GM21367 (cell line): ENCODE measurements around the gene SWT1.
"Not testable (repeated sequence)": the region's sequence is repeated elsewhere in the genome, so short reads cannot be mapped to it uniquely, and the experiment has no call there.

Experiments
- ATAC-seq: cut with Tn5 transposase; IDR thresholded peaks from one replicate; pipeline ENCODE4 v1.9.1; 2021; ENCODE audit not compliant: unreplicated experiment

The SWT1 gene

DNA sequence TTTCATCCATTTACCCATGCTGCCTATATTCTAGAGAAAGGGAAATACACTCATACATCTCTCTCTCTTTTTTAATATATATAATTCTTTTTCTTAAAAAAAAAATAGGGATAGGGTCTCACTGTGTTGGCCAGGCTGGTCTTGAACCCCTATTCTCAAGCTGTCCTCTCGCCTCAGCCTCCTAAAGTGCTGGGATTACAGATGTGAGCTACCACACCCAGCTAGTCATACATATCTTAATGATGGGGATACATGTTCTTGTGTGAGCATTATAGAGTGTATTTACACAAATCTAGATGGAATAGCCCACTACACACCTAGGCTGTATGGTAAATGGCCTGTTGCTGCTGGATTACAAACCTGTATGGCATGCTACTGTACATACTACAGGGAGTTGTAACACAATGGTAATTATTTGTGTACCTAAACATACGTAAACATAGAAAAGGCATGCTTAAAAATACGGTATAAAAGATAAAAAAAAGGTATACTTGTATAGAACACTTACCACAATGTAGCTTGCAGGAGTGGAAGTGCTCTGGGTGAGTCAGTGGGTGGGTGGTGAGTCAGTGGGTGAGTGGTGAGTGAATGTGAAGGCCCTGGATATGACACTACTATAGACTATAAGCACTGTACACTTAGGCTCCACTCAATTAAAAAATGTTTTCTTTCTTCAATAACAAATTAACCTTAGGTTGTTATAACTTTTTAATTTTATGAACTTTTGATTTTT lies 87.2 kb downstream of the SWT1 start:
- no peak for ATAC-seq

DNA sequence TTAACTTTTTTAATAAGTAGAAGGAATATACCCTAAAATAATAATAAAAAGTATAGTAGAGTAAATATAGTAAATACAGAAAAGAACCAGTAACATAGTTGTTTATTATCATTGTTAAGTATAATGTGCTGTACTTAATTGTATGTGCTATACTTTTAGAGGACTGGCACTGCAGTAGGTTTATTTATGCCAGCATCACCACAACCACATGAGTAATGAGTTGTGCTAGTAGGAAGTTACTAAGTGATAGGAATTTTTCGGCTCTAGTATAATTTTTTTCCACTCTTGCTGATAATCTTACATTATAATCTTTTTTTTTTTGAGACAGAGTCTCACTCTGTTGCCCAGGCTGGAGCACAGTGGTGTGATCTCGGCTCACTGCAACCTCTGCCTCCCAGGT lies 88.5 kb downstream of the SWT1 start:
- ATAC-seq: no peak

DNA sequence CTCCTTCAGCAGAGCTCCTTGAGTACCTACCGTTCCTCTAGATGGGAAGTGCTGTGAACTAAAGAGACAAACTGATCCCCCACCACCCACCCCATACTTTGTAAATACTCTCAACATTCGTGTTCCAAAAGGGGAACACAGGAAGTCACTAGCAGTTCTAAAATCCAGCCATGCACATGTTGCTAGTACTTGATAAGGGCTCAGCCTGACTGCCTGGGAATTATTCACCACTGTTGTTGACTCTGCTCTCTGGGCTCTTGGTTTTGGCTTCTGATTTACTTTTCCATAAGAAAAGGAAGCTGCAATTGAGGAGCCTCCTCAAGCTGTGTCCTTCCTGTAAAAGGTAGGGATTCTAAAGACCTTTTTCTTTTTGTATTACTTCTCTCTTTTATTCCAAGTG lies 92.6 kb downstream of the SWT1 start:
- no peak for ATAC-seq

DNA sequence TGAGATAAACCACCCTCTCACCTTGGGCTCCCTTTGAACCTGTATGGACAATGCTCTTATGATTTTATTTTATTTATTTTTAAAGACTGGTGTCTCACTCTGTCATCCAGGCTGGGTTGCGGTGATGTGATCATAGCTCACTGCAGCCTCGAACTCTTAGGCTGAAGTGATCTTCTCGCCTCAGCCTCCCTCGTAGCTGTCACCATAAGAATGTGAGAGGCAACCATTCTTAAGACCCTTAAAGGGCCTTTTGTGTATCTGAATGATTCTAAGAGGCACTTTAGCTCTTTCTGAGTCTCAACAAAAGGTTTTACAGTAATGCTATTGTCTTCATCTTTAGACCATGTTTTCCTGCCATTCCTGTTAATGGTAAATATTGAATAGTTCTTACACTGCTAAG lies 93.1 kb downstream of the SWT1 start:
- no peak for ATAC-seq

GRCh38 chr1:185251928-185252327 lies 95.0 kb downstream of the SWT1 start:
- not testable (repeated sequence) for ATAC-seq

DNA sequence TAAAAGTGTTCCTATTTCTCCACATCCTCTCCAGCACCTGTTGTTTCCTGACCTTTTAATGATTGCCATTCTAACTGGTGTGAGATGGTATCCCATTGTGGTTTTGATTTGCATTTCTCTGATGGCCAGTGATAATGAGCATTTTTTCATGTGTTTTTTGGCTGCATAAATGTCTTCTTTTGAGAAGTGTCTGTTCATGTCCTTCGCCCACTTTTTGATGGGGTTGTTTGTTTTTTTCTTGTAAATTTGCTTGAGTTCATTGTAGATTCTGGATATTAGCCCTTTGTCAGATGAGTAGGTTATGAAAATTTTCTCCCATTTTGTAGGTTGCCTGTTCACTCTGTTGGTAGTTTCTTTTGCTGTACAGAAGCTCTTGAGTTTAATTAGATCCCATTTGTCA lies 95.4 kb downstream of the SWT1 start:
- not testable (repeated sequence) for ATAC-seq

DNA sequence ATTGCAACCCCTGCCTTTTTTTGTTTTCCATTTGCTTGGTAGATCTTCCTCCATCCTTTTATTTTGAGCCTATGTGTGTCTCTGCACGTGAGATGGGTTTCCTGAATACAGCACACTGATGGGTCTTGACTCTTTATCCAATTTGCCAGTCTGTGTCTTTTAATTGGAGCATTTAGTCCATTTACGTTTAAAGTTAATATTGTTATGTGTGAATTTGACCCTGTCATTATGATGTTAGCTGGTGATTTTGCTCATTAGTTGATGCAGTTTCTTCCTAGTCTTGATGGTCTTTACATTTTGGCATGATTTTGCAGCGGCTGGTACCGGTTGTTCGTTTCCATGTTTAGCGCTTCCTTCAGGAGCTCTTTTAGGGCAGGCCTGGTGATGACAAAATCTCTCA lies 98.6 kb downstream of the SWT1 start:
- ATAC-seq: not testable (repeated sequence)

- ATAC-seq: not testable (repeated sequence)
Observed at GRCh38 chr1:185257116-185257949, 100.4 kb downstream of the SWT1 start.

DNA sequence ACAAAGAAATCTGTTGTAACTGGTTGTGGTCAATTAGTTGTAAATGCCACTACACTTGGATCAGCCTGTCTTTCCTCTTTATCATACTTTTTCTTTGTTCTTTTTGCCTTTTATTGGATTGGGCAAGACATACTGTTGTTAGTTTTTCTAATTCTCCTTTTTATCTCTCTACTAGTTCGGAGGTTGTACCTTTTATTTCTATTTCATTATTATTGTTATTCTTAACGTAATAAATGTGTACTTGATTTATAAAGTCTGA lies 100.9 kb downstream of the SWT1 start:
- ATAC-seq: no peak

DNA sequence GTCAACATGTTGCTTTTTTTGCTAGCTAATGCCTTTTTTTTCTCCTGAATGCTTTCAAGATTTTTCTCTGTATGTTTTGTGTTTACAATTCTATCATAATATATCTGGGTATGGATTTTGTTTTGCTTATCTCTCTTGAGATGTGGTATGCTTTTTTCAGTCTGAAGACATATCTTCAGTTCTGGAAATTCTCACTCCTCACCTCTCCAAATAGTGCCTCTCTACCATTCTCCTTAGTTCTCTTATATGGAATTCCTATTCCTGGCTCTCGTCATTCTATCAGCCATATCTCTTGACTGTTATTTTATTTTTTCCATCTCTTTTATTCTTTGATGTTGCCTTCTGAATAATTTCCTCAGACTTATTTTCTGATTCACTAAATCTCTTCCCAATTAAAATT lies 101.7 kb downstream of the SWT1 start:
- ATAC-seq: no peak

DNA sequence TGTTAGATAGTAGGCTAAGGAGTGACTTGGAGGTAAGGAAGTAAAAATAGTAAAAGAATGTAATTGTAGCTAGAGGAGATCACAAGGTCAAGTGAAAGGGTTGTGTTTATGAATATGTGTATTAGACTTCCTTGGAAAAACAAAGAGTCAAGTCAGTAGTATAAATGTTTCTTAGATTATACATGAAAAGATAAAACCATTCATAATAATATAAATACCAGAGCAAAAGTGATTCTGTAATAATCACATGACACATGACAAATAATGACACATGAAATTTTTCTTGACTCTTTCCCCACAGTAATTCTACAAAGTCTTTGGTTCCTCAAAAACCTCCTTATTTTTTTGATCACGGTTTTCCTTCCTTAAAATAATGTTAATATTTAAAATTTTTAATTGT lies 103.6 kb downstream of the SWT1 start:
- no peak for ATAC-seq

DNA sequence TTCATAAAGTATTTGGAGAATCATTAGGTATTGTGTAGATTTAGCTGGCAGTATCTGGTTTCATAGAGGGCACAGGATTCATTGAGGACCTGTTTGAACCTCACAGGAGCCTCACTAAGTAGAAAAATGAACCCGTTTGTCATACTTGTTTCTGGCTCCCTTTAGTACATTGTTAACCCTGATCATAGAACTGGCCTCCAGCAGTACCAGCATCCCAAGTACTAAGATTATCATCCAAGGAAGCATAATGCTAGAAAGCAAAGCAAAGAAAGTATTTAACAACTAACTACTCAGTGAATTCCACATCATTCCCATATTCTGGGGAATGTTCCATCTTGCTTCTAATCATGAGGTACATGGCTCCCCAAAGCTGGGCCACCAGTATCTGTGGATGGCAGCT lies 105.2 kb downstream of the SWT1 start:
- ATAC-seq: no peak

GRCh38 chr1:185263292-185263691 lies 106.3 kb downstream of the SWT1 start:
- no peak for ATAC-seq

- ATAC-seq: no peak
Observed at GRCh38 chr1:185263780-185264179, 106.8 kb downstream of the SWT1 start.

DNA sequence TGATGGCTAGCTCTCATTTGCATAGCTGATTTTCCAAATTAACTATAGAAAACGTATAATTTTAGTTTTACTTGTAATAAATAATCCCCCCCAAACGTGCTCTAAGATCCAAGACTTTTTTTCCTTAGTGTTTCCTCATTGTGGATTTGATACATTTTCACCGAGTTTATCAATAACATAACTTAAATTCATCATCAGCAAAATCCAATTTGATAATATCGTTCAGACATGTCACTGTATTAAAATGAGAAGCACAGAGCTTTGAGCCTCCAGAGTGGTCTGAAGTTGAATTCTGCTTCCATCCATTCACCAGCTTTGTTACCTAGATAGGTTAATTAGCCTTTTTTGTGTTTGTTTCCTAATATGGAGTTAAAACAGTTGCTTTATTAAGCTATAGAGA lies 108.3 kb downstream of the SWT1 start:
- no peak for ATAC-seq

DNA sequence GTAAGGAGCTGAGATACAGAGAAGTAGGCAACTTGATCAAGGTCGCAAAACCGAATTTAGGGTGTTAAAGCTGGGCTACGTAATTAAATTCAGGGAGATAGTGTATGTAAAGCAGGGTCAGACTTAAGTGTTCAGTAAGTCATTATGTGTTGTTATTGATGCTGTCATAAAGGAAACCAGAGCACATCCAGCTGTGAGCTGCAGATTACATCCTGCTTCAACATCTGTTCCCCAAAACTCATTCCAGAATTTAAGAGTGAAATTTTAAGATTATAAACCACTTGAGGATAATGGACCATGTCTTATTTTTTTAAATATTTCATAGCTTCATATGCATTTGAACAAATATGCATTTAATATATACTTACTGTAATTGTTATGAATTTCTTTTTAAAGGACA lies 110.3 kb downstream of the SWT1 start:
- ATAC-seq: no peak

- ATAC-seq: no peak
Observed at GRCh38 chr1:185267701-185268100, 110.7 kb downstream of the SWT1 start.

- no peak for ATAC-seq
Observed at GRCh38 chr1:185268352-185268751, 111.4 kb downstream of the SWT1 start.

- ATAC-seq: no peak
Observed at GRCh38 chr1:185271921-185272320, 115.0 kb downstream of the SWT1 start.

GRCh38 chr1:185279571-185279970 lies 122.6 kb downstream of the SWT1 start:
- ATAC-seq: no peak

- no peak for ATAC-seq
Observed at GRCh38 chr1:185280589-185280988, 123.6 kb downstream of the SWT1 start.

DNA sequence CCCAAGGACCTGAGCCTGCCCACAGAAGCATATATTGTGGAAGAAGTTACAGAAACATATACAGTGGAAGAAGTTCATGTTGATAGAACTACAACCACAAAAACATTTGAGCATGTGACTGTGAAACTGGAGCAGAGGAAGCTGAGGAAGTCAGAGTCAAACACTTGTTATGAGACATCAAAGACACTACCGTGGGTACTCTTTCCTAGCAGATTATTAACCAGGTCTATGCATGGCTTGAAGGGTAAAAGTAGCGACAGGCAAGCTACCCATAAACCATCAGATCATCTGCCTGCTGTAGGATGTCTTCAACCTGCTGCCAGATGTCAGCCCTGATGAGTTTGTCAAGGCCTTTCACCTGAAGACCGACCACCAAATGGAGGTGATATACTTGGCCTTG lies 124.3 kb downstream of the SWT1 start:
- peak; percentile 88 for ATAC-seq

- ATAC-seq: no peak
Observed at GRCh38 chr1:185284116-185284515, 127.1 kb downstream of the SWT1 start.
